ENCODE results near the gene MAP3K7CL. TPM values are rescaled to one million over a fixed set of nuclear protein-coding genes. Genes with fewer than 3 reads are reported as not detected.

MAP3K7CL gene
- total RNA-seq, 1 donor from 2014 or later, result 5.8 TPM

Other genes starting within 250 kb of the MAP3K7CL start
- gene LTN1, start 137.8 kb upstream of the MAP3K7CL start, total RNA-seq, result 22.1 TPM
- 15.6 TPM for gene RWDD2B, start 111.3 kb upstream of the MAP3K7CL start, total RNA-seq
- 29.1 TPM for gene USP16, start 106.0 kb upstream of the MAP3K7CL start, total RNA-seq
- gene CCT8, start 57.0 kb upstream of the MAP3K7CL start, total RNA-seq, result 99.3 TPM
- gene BACH1, start 168.3 kb downstream of the MAP3K7CL start, total RNA-seq, result 50.0 TPM